Activated CD4-positive, alpha-beta T cell treated with anti-CD3 and anti-CD28 coated beads, Interleukin-2, amount 50 U/mL, for 1 hour (primary cell): ENCODE measurements around the gene ZSWIM6.
"Not testable (repeated sequence)": the region's sequence is repeated elsewhere in the genome, so short reads cannot be mapped to it uniquely, and the experiment has no call there.

Experiments
- DNase-seq: peaks from one replicate; pipeline ENCODE4 v3.0.0-alpha.2; 2020

The ZSWIM6 gene

GRCh38 chr5:61408476-61409168, 76.6 kb downstream of the ZSWIM6 start:
- DNase-seq: peak; percentile 99

- no peak for DNase-seq
These were observed 77.5 kb downstream of the ZSWIM6 start for GRCh38 chr5:61409568-61409967.

GRCh38 chr5:61410811-61411210, 78.8 kb downstream of the ZSWIM6 start:
- no peak for DNase-seq

DNA sequence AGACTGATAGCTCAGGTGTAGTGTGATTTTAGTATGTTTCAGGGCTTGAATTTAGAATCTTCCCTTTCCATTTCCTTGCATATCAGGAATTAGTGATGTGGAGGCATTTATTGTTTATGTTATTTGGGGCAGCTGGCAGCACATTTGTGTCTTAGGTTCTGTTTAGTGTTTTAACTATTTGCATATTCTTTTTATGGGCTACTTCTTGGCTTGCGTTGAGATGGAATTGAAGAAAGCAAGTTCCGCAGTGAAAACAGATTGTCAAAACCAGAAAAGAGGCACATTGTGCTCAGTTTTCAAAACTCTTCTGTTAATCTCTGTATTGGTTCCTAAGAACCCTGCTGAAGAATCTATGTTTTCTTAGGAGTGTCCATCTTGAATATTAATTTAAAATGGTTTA, 80.3 kb downstream of the ZSWIM6 start:
- DNase-seq: no peak

GRCh38 chr5:61413205-61413604, 81.1 kb downstream of the ZSWIM6 start:
- DNase-seq: not testable (repeated sequence)

DNA sequence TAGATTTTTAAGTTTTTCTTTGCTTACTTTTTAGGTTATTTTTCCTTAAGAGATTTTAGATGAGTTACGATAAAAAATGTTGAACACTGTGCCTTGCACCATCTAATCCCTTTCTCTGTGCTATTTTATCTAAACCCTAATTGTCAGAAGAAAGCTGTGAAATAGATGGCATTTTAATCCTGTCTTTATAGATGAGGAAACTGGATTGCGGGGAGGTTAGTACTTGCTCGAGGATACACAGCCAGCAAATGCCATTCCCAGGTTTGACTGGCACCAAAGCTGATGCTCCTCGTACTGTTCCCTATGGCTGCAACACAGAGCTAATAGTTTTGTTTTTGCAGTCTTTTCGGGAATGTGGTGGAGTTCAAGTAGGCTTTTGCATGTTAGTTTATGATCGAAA, 82.7 kb downstream of the ZSWIM6 start:
- no peak for DNase-seq

GRCh38 chr5:61416010-61416409, 84.0 kb downstream of the ZSWIM6 start:
- DNase-seq: no peak

DNA sequence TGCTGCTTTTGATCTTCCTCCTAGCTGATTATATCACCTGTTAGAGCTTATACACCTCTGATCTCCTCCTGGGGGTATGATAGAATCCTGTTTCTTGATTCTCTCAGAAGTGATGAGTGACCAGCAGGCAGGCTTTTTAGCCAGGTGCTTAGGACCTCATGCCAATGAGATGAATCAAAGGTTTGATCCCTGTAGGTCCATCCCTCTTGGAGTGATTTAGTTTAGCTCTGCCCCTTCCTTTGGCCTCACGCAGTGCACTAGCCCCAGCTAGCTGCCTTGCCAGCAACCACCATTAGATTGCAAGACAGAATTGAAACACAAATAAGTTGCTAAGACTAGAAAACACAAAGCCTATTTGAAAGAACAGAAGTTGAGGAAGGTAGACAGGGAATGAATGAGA, 84.4 kb downstream of the ZSWIM6 start:
- no peak for DNase-seq

GRCh38 chr5:61417340-61417739, 85.3 kb downstream of the ZSWIM6 start:
- no peak for DNase-seq

- DNase-seq: no peak
These were observed 85.8 kb downstream of the ZSWIM6 start for GRCh38 chr5:61417851-61418250.

DNA sequence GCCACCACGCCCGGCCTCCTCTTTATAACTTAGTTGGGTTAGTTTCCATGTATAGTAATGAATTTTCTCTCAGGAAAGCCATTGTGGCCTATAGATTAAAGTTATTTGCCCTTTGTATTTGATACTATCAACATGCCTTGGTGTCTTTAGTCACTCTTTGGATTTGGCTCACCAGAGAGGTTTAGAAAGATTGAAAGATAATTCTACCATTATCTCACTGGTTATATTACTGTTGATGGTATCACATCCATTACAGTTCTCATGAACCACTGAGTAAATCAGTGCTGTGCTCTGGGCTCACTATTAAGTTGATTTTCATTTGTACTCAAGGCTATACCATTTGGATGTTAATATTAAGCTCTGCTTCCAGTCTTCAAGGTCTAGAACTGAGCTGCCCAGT, 87.0 kb downstream of the ZSWIM6 start:
- DNase-seq: no peak

GRCh38 chr5:61420016-61420415, 88.0 kb downstream of the ZSWIM6 start:
- DNase-seq: no peak

- not testable (repeated sequence) for DNase-seq
These were observed 89.2 kb downstream of the ZSWIM6 start for GRCh38 chr5:61421262-61421661.

GRCh38 chr5:61423487-61424145, 91.6 kb downstream of the ZSWIM6 start:
- no peak for DNase-seq

DNA sequence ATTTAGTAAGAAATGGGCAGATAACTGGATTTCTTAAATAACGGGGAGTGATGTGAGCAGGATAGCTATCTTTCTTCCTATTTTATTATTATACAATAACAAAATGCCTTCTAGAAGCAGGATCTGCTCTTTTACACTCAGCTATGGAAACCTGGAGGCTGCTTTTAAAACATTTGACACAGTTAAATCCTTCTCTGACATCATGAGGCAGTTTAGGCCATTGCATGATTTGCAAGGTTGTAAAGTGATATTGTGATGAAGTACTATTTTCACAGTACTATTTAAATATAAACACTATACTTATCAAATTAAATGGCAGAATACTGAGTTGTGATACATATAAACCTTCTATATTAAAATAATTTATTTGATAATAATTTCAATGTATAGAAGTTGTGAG, 93.9 kb downstream of the ZSWIM6 start:
- no peak for DNase-seq

DNA sequence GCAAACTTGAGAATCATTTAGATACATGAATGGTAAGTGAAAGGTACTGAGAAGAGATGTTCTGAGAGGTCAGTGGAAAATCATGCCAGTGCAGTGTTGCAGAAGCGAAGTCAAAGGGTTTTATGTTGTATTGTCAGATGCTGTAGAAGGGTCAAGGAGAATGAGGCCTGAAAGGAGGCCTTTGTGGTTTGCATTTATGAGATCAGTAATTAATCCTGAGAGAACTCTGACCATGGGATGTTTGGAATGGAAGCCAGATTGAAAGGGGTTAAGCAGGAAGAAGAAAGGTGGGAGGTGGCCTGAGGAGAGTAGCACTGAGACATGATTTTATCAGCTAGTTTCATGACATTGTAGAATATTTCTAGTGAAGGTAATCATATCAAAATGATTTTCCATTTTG, 97.8 kb downstream of the ZSWIM6 start:
- DNase-seq: no peak

DNA sequence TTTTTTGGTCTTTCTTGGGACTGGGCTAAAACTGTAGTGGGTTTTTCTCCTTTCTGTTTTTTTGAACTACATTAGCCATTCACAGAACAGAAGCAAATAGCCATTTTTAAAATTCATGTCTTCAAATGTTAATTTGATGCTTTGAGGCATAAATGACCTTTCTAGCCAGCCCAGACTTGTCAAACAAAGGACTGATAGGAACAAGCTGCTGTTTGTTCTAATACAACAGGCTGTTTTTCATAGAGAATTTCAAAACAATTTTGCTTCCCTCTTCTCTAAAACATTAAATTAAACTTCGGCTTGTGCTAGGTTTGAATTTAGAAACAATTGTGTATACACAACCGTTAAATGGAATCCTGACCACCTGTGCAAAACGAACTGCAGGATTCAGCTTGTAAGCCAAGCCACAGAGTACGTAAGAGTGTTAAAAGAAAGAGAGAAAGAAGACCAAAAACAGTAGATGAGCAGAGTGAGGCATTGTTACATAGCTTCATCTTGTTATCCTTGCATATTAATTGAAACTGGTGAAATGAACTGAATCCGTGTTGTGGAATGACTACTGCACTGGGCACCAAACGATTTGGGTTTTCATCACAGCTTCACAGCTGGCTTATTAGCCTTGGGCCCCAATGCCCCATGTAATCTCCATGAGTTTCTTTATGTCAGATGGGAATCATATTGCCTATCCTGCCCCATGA, 100.0 kb downstream of the ZSWIM6 start:
- no peak for DNase-seq

- DNase-seq: no peak
These were observed 103.3 kb downstream of the ZSWIM6 start for GRCh38 chr5:61435368-61435767.

DNA sequence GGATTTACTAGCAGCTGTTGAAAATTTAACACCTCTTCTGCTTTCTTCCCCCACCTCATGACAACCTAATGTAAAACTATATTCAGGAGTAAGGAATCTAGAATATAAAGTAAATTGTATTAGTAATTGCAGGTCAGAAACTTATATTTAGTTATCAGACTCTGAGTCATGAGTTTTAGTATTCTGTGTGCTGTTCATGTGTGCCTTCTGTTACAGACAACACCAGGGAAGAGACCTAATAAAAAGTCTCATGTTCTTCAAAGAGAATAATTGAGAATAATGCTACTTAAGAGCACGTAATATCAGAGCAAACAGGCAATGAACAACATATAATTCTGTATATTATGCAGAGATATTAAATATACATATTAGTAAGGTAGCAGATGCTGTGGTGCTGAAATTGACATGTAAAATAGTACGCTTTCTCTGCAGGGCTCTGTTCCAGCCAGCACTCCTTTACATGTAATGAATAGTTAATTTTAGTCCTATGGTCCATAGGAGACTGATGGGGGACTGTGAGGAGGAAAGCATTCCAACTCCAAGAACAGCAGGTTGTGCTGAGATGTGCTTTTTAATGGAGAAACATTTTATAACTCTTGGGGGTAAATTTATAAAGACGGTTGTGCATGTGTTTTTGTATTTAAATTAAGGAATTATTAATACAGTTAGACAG, 106.4 kb downstream of the ZSWIM6 start:
- DNase-seq: no peak

DNA sequence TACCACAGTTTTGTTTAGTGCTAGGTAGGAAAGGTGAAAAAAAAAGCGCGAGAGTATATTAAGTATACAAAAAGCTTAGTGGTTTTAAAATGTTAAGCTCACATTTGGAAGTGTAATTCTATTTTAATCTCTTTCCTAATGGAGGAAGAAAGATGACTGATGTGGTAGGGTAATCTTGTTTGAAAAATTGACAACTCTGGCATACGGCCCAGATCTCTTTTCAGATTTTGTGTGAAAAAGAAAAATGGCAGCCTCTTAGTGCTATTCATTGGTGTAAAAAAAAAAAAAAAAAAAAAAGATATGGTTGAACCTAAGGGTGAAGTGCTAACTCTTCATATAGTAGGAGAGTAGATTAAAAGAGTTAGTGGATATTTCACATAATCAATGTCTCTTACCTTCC, 108.0 kb downstream of the ZSWIM6 start:
- no peak for DNase-seq

GRCh38 chr5:61440596-61440995, 108.5 kb downstream of the ZSWIM6 start:
- DNase-seq: no peak

DNA sequence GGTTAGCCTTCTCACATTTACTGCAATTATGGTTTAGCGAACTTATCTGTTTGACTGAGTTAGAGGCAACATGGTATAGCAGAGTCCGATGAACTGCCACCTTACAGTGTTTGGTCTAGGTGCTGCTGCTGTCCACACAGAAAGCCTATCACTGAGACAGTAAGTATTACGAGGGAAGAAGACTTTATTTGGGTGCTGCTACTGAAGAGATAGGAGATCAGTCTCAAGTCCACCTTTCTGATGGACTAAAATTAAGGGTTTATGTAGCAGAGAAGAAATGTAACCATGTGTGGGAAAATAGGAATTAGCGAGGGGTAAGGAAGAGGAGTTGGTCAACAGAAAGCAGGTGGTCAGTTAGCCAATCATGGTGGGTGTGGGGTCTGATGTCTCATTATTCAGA, 109.7 kb downstream of the ZSWIM6 start:
- DNase-seq: no peak

DNA sequence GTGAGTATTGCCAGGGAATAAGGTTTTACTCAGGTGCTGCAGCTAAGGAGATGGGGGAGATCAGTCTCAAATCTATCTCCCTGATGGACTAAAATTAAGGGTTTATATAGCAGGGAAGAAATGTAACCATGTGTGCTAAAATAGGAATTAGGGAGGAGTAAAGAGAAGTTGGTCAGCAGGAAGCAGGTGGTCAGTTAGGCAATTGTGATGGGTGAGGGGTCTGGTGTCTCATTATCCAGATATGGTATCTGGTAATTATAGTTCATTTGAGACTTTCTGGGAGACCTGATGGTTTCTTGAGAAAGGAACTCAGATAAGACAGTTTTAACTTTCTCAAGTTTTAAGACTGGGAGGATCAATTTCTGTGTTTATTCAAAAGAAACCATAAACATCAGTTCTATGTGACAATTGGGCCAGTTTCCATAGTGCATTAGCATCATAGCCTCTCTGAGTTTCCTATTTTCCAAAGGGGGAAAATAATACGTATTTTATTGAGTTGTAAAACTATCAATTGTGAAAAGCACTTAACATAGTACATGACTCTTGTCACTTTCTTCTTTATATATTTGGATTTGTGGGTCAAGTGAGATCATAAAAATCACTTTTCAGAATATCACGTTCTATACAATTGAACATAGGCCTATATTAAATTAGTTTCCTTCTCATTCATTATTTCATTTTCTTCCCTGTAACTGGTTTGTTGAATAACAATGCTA, 115.9 kb downstream of the ZSWIM6 start:
- no peak for DNase-seq
